GM19324 (cell line): ENCODE measurements around the gene TRMT112.

Experiments
- ATAC-seq: cut with Tn5 transposase; IDR thresholded peaks from one replicate; pipeline ENCODE4 v1.9.1; 2021; ENCODE audit warnings: mild to moderate bottlenecking, moderate library complexity; ENCODE audit not compliant: unreplicated experiment, low FRiP score

TRMT112 gene

DNA sequence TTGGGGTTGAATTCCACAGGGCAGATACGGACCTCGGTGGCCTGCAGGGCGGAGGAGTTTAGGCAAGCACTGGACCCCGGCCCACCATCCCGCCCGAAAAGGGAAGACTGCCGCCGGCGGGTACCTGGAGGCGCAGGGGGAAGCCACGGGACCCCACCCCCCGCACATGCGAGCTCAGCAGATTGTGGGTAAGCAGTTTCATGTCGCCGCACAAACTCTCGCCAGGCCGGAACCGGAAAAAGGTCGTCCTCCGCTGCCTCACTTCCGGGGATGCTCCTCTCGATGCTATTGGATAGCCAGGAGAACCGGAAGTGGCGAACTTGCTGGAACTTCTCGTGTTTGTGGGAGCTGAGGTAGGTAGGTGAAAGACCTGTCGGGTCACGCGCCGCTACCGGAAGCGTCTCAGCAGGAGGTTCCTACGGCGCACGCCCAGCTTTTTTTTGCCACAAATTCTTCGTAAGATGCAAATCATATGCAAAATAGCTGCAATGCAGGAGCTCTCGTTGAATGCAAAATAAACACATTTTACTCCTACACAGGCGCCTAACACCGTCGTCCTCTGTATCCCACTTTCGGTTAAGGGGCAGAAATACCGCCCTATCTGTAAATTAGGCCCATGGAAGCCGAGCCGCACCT is at the start of gene TRMT112:
Gene TRMT112 (minus strand): TSS at position 235 of the 636 bp plus-strand sequence. CDS start 33 bp downstream, at position 202.
- ATAC-seq: peak; percentile 79

DNA sequence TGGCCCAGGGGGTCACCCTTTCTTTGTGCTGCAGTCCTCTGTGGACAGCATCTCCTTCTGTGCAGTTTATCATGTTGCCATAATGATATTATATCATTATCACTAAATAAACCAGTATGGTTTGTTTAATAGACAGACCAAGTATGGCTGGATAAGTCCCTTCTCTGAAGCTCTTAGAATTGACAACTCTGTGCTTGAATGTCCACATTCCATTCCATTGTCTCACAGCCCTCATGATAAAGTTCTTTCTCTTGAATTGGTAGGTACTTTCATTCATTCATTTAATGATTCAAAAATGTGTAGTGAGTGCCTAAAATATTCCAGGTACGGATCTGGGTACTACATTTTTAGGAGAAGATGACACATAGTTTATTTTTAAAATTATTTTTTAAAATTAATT is 49.4 kb upstream of the TRMT112 start:
- ATAC-seq: no peak

DNA sequence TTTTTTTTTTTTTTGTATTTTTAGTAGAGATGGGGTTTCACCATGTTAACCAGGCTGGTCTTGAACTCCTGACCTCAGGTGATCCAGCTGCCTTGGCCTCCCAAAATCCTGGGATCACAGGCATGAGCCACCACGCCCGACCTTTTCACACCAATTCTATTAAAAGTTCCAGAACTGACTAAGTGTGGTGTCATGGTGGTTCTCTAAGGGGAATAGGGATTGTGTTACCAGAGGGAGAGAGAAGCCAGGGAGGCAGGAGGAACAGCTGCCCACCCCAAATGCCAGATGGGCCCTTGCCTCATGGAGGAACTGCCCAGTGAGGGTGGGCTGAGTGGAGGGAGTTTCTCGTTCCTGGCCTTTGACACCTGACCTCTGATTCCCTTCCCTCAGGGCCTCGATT is 47.6 kb upstream of the TRMT112 start:
- no peak for ATAC-seq

DNA sequence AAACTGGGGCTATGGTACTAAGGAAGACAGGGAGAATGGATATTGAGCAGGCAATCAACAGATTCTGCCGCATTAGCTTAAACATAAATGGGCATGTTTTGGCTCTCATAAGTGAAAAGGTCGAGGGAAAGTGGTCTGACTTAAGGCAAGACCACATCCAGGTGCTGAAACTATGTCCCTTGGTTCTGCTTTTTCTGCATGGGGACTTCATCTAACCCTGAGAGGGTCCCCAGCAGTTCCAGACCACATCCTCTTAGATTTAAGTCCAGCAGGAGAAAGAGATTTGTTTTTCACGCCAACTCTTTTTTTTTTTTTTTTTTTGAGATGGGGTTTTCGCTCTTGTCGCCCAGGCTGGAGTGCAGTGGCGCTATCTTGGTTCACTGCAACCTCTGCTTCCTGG is 47.1 kb upstream of the TRMT112 start:
- no peak for ATAC-seq

DNA sequence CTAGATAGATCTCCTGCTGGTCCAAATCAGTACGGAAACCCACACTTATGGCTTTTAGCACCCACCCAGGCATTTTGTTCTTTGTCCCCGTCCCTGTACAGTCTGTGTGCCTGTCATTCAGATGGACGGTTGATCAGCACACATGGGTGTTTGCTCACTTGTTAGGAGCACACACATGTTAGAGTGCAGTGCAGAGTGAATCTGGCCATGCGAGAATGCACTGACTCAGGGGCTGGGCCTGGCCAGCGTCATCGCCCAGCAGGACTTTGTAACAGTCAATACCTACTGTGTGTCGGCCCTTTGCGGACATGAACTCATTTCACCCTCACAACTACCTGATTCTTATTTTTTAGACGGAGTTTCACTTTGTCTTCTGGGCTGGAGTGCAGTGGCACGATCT is 45.0 kb upstream of the TRMT112 start:
- no peak for ATAC-seq

DNA sequence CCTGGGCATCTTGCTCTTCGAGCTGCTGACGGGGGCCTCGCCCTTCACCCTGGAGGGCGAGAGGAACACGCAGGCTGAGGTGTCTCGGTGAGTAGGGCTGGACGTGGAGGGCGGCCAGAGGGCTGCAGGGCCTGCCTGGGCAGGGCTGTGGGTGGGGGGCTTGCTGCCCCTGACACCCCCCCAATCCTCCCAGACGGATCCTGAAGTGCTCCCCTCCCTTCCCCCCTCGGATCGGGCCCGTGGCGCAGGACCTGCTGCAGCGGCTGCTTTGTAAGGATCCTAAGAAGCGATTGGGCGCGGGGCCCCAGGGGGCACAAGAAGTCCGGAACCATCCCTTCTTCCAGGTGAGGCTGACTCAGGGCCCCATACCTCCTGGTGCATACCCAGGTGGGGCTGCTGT is 44.3 kb upstream of the TRMT112 start:
- no peak for ATAC-seq

DNA sequence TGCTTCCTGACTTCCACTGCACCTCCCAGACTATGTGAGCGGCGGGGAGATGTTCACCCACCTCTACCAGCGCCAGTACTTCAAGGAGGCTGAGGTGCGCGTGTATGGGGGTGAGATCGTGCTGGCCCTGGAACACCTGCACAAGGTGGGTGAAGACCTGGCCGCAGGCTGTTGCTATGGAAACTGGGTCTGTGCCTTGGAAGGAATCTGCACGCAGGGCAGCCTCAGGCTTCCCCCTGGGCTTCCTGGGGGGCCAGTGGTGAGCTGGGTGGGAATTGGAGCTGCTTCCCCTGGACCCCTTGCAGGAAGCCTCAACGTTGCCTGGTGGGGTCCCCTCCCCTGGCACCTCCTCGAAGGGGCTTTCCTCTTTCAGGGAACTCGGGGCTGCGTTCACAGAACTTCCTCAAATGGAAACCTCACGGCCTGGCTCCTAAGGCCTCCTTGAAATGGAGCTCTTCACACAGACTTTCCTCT is 43.1 kb upstream of the TRMT112 start:
- ATAC-seq: no peak

DNA sequence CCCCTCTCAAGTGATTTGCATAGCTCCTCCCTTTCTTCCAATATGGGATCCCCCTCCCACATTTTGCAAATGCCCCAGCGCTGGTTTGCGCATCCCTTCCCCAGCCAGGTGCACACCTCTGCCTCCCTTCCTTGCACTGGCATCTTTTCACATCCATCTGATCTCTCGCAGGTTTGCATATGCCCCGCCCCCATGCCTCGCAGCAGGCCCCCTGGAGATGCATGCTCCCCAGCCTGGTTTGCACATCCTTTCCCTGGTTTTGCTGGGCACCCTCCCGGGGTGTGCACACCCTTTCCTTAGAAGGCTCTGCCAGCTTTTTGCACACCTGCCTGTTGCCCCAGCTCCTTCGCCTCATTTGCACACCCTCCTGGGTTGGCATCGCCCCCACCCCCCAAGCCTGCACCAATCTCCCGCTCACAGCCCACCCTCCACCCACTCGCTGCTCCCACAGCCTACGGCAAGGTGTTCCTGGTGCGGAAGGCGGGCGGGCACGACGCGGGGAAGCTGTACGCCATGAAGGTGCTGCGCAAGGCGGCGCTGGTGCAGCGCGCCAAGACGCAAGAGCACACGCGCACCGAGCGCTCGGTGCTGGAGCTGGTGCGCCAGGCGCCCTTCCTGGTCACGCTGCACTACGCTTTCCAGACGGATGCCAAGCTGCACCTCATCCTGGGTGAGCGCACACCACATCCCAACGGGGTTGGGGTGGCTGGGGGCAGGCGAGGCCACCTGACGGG is 42.5 kb upstream of the TRMT112 start:
- no peak for ATAC-seq

DNA sequence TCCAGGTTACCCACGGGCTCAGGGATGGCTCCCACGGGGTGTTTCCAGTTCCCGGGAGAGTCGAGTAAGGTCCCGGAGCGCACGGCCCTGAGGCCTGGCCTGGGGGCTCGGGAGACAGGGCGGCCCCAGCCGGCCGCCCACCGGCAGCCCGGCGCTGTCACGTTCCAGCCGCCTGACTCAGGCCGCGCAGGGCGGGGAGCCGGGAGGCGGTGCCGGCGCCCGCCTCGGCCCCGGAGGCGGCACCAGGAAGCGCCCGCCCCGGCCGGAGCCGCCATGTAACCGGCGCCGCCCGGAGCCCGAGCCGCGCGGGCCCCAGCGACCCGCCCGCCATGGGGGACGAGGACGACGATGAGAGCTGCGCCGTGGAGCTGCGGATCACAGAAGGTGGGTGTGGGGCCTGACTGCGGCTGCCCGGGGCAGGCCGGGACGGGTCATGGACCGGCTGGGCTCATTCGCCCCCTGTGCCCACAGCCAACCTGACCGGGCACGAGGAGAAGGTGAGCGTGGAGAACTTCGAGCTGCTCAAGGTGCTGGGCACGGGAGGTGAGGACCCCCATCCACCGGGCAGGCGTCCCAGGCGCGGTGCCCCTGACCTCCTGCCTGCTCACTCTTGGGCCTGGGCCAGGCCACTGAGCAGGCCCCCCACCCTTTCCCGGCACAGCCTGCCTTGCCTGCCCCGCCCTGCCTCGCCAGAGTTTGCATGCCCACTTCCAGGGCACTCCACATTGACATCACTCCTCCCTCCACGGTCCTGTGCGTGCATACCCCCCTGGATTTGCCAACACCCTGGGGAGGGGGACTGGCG is 41.8 kb upstream of the TRMT112 start, which contains the start of gene RPS6KA4:
Gene RPS6KA4 (plus strand): TSS at position 256 of the 805 bp plus-strand sequence. CDS start 74 bp downstream, at position 330.
- ATAC-seq: peak; percentile 55

DNA sequence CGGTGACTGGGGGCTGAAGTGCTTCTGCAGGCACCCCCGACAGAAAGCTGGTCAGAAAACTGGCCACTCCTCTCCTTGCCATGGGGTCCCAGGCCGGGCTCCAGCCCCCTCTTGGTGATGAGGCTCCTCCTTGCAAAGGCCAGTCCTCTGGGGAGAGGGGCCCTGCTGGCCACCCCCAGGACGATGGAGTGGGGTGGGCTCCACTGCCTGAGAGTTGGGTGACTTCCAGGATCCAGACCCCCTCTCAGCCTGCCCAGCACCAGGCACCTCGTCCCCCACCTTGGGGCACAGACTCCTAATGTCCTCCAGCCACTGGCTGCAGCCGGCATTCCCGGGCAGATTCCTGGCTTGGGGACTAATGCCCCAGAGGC is 41.2 kb upstream of the TRMT112 start:
- no peak for ATAC-seq

DNA sequence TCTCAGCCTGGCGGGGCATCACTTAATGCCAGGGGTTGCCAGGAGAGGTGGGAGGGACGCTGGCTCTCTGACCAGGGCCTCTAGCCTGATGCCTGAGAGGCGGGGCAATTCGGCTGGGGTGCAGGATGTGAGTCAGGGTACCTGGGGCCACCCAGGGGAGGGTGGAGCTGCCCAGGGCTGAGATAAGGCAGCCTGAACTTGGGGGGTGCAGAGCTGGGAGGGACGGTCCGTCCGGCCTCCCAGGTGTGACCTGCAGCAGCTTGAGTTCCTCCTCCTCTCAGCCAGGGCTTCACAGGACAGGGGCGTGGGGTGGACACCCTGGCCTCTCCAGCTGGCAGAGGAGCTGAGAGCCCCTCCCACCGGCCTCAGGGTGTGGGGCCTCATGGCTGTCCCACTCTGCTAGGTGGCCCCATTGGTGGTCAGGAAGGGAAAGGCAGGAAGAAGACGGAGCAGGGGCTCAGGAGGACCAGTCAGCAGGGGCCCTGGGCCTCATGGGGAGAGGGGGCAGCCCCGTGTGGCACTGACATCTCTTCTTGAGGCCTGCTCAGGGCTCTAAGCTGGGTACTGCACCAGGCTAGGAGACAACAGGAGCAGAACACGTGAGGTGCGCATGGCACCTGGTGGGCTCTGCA is 40.7 kb upstream of the TRMT112 start:
- no peak for ATAC-seq

DNA sequence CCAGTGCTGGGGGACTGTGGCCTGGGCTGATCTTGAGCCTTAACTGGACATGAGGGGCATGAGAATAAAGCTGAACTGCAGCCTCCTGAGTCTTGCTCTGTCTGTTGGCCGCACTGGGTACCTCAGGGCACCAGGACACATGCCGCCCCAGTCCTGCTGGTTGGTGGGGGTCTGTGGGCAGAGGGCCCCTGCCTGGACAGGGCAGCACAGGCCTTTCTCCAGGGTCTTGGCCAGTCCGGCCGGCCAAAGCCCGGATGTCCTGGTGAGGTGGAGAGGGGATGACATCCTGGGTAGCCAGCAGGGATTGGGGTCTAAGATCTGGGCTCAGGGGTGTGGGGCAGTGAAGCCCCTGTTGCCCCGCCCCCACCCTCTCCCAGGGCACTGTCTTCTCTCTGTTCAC is 40.1 kb upstream of the TRMT112 start:
- no peak for ATAC-seq

DNA sequence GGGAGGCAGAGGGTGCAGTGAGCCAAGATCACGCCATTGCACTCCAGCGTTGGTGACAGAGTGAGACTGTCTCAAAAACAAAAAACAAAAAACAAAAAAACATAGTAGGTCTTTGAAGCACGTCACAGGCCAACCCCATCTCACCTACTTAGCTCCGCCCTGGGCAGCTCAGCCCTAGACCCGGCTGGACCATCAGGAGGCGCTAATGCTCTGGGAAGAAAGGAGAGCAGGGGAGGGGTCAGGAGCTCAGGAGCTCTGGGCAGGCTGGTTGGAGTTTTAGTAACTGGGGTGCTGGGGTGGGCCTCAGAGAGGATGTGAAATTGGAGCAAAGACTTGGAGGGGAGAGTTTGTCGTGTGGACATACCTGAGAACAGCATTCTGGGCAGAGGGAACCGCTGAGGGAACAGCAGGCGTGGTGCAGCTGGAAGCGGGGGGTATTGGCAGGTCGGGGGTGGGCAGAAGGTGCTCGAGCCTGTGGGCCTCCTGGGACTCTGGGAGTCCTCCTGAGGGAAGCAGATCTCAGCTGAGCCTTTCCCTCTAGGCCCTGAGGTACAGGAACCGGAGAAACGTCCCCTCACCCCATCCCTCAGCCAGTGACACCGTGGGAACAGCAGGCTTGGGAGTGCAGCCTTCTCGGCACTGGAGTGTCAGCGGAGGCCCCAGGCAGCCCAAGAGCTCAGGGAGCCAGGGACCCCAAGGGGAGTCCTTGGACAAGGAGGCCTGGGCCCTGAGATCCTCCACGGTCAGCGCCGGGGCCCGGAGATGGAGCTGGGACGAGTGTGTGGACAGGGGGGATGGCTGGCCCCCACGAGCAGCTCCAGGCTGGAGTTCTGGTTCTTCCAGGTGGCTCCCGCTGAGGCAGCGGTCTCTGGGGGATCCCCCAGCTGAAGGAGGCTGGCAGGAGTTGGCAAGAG is 39.4 kb upstream of the TRMT112 start:
- no peak for ATAC-seq

DNA sequence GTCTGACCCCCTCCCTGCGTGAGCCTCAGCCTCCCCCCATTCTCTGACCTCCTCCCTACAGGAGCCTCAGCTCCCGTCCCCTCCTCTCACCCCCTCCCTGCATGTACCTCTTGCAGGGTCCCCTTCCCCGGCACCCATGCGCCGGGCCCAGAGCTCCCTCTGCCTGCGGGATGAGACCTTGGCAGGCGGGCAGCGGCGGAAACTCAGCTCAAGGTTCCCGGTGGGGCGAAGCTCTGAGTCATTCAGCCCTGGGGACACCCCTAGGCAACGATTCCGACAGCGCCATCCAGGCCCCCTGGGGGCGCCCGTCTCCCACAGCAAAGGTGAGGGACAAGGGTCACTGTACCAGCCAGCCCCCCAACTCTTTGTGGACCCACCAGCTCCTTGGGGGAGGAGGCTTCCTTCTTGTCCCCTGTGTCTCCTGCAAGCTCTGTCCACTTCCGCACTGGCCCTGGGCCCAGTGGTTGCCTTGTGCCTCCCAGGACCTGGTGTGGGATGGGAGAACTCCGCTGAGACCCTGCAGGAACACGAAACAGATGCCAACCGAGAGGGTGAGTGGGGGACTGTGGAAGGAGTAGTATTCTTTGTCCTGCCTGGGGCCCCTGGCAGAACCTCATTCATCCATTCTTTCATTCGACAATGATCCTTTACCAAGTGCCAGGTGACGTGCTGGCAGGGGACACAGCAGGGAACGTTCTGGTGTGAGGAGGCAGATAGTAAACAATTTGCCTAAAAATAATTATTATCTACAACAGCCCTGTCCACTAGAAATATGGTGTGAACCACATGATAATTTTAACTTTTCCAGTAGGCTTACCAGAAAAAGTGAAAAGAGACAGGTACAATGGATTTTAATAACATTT is 38.0 kb upstream of the TRMT112 start:
- ATAC-seq: no peak

DNA sequence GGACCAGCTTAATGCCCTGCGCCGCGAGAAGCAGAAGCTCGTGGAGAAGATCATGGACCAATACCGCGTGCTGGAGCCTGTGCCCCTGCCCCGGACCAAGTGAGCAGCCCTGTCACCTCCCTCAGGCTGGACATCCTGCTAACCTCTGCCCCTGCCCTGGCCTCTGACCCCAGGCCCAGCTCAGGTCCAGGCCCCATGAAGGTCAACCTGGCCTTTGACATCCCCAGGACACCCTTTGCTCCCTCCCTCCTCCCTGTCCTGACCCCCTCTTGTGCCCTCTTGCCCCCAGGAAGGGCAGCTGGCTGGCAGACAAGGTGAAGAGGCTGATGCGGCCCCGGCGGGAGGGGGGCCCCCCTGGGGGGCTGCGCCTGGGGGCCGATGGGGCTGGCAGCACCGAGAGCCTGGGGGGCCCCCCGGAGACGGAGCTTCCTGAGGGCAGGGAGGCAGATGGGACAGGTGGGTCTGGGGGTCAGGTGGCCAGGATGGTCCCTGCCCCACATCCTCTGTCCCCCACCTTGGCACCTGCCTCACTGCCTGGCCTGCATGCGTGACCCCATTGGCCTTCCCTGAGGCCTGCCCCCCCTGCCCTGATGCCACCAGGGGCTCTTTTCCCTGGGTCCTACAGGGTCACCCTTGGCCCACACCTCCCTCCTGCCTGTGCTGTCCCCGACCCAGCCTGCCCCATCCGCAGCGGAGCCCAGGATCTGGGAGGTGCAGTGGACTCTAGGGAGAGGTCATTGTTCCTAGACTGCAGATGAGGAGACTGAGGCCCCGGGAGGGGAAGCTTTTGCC is 36.6 kb upstream of the TRMT112 start:
- no peak for ATAC-seq

DNA sequence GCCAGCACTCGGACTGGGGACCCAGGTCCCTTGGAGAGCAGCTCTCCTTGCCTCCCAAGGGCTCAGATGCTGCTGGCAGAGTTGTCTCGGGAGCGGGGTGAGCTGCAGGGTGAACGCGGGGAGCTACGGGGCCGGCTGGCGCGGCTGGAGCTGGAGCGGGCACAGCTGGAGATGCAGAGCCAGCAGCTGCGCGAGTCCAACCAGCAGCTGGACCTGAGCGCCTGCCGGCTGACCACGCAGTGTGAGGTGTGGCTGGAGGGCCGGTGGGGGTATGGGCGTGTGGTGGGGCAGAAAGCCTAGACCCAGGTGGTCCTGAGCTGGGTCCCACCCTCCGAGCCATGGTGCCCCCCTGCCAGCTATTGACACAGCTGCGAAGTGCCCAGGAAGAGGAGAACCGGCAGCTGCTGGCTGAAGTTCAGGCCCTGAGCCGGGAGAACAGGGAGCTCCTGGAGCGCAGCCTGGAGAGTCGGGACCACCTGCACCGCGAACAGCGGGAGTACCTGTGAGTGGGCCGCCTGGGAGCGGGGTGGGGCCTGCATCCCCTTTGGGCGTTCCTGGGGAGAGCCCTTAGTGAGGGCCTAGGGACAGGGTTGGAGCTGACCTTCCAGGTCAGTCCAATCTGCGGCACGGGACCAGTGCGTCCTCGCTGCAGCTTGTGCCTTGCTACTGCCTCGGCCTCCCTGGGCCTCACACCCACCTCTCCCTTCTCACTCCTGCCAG is 35.8 kb upstream of the TRMT112 start:
- ATAC-seq: no peak
